Neuronal stem cell (in vitro differentiated cells): Measurements from ENCODE around the gene CPEB3.
"Not testable (repeated sequence)": the region's sequence is repeated elsewhere in the genome, so short reads cannot be mapped to it uniquely, and the experiment has no call there.

Experiments
- DNase-seq: peaks from one replicate; pipeline ENCODE4 v3.0.0-alpha.2; 2013; ENCODE audit warnings: low spot score
- H2AFZ ChIP-seq: one replicate; pipeline ENCODE4 v1.6.1; 2013; ENCODE audit warnings: mild to moderate bottlenecking, low read length, inconsistent platforms
- H2AK5ac ChIP-seq: 2 replicates; pipeline ENCODE4 v1.6.1; 2013; ENCODE audit warnings: low read depth, mild to moderate bottlenecking, inconsistent platforms, low read length, moderate library complexity, mixed read lengths
- H2BK120ac ChIP-seq: 2 replicates; pipeline ENCODE4 v1.6.1; 2013; ENCODE audit warnings: low read depth, mild to moderate bottlenecking, inconsistent platforms, low read length, moderate library complexity, mixed read lengths
- H2BK12ac ChIP-seq: one replicate; pipeline ENCODE4 v1.6.1; 2013; ENCODE audit warnings: low read length, inconsistent platforms
- H2BK15ac ChIP-seq: 2 replicates; pipeline ENCODE4 v1.6.1; 2013; ENCODE audit warnings: mild to moderate bottlenecking, low read length, inconsistent platforms, mixed read lengths
- H2BK5ac ChIP-seq: one replicate; pipeline ENCODE4 v1.6.1; 2013; ENCODE audit warnings: inconsistent platforms, mild to moderate bottlenecking, low read length, moderate library complexity
- H3K14ac ChIP-seq: one replicate; pipeline ENCODE4 v1.6.1; 2013; ENCODE audit warnings: low read length, inconsistent platforms
- H3K18ac ChIP-seq: 2 replicates; pipeline ENCODE4 v1.6.1; 2013; ENCODE audit warnings: low read length, inconsistent platforms
- H3K23ac ChIP-seq: 2 replicates; pipeline ENCODE4 v1.6.1; 2013; ENCODE audit warnings: low read depth, mild to moderate bottlenecking, mixed read lengths, low read length, inconsistent platforms; ENCODE audit not compliant: poor library complexity
- H3K27ac ChIP-seq: replicated peaks from 3 replicates; pipeline ENCODE4 v1.5.1; 2013; ENCODE audit warnings: low read length, inconsistent platforms
- H3K27me3 ChIP-seq, 3 experiments: 2 replicates each; pipeline ENCODE4 v1.6.1; 2013; ENCODE audit warnings: low read length in 3 of 3, mild to moderate bottlenecking in 2 of 3, inconsistent platforms in 1 of 3, low read depth in 1 of 3, mixed read lengths in 1 of 3, moderate library complexity in 1 of 3; ENCODE audit not compliant: control insufficient read depth in 3 of 3, insufficient read depth in 3 of 3
- H3K36me3 ChIP-seq, 2 donors: replicated peaks in 1 of 2; 2 replicates each; pipeline ENCODE4 v1.6.1; 2013; ENCODE audit warnings: low read length in 2 of 2; ENCODE audit not compliant: control insufficient read depth in 2 of 2, insufficient read depth in 2 of 2
- H3K4ac ChIP-seq: 2 replicates; pipeline ENCODE4 v1.6.1; 2013; ENCODE audit warnings: inconsistent platforms, mild to moderate bottlenecking, low read length, moderate library complexity
- H3K4me1 ChIP-seq, 2 donors: 1 replicate in 1 of 2; 2 replicates in 1 of 2; pipeline ENCODE4 v1.6.1; 2013; ENCODE audit warnings: low read length in 2 of 2, low read depth in 1 of 2; ENCODE audit not compliant: control insufficient read depth in 2 of 2, insufficient read depth in 1 of 2
- H3K4me2 ChIP-seq: one replicate; pipeline ENCODE4 v1.6.1; 2013; ENCODE audit warnings: mild to moderate bottlenecking, low read length, inconsistent platforms; ENCODE audit not compliant: insufficient read depth, poor library complexity, severe bottlenecking
- H3K4me3 ChIP-seq, 2 donors: 2 replicates each; pipeline ENCODE4 v1.5.1; 2013; ENCODE audit warnings: low read length in 2 of 2, mild to moderate bottlenecking in 2 of 2, inconsistent platforms in 1 of 2, moderate library complexity in 1 of 2
- H3K79me1 ChIP-seq: one replicate; pipeline ENCODE4 v1.6.1; 2013; ENCODE audit warnings: low read depth, mild to moderate bottlenecking, inconsistent platforms, low read length, moderate library complexity
- H3K9ac ChIP-seq: one replicate; pipeline ENCODE4 v1.6.1; 2013; ENCODE audit warnings: mild to moderate bottlenecking, low read depth, low read length, inconsistent platforms; ENCODE audit not compliant: poor library complexity
- H3K9me3 ChIP-seq, 2 donors: replicated peaks in 1 of 2; 2 replicates each; pipeline versions ENCODE3 to v1.6.1; 2013; ENCODE audit warnings: low read length in 2 of 2, mild to moderate bottlenecking in 2 of 2, inconsistent platforms in 1 of 2, low read depth in 1 of 2, mixed read lengths in 1 of 2, moderate library complexity in 1 of 2; ENCODE audit not compliant: control insufficient read depth in 2 of 2, insufficient read depth in 1 of 2
- H4K8ac ChIP-seq: one replicate; pipeline ENCODE4 v1.6.1; 2013; ENCODE audit warnings: low read depth, mild to moderate bottlenecking, inconsistent platforms, low read length, moderate library complexity
- H4K91ac ChIP-seq: one replicate; pipeline ENCODE4 v1.6.1; 2013; ENCODE audit warnings: low read length, low read depth, mild to moderate bottlenecking, inconsistent platforms; ENCODE audit not compliant: poor library complexity
- WGBS, 2 donors: extraction: QIAGEN DNeasy Blood & Tissue Kit; methylation state at CpG; one replicate each; pipeline ENCODE4 v1.1.7; 2013; ENCODE audit warnings: missing lambda C conversion rate in 2 of 2, mixed read lengths in 1 of 2; ENCODE audit not compliant: insufficient read length in 2 of 2, insufficient replicate concordance in 1 of 2; ENCODE audit errors: extremely low coverage in 2 of 2; 5-methylcytosine and 5-hydroxymethylcytosine counted together

CPEB3 gene

GRCh38 chr10:92114917-92115316 is 176.0 kb downstream of the CPEB3 start:
- not testable (repeated sequence) for H3K4me1 ChIP-seq, H4K91ac ChIP-seq, H2BK15ac ChIP-seq, H3K9ac ChIP-seq, H3K18ac ChIP-seq, H3K27ac ChIP-seq, H3K36me3 ChIP-seq, H2BK120ac ChIP-seq, H3K4me3 ChIP-seq, H4K8ac ChIP-seq, H3K9me3 ChIP-seq, H3K79me1 ChIP-seq, H2AK5ac ChIP-seq, H3K27me3 ChIP-seq, H3K4ac ChIP-seq, H3K23ac ChIP-seq, H2BK5ac ChIP-seq, H2BK12ac ChIP-seq, H3K4me2 ChIP-seq, DNase-seq, H2AFZ ChIP-seq
- H3K14ac ChIP-seq: peak overlapping the region; percentile 38
- no CpG with 5 or more reads among the region's 30 CpGs for WGBS, 2 donors

- Histone ChIP-seq H4K91ac (no peak overlapping the region), H2BK5ac (no peak overlapping the region), H3K27ac (no peak overlapping the region), H3K9me3 (no peaks in the 10 kb centered on the region), H2AK5ac (no peak overlapping the region), H3K36me3 (no peaks in the 10 kb centered on the region), H2BK15ac (no peak overlapping the region), H2AFZ (no peak overlapping the region), H3K14ac (no peak overlapping the region), H3K23ac (no peak overlapping the region), H2BK12ac (no peak overlapping the region), H3K27me3 (no peaks in the 10 kb centered on the region), H3K79me1 (no peaks in the 10 kb centered on the region), H3K4ac (no peak overlapping the region), H3K4me2 (no peak overlapping the region), H3K4me1 (no peaks in the 10 kb centered on the region), H3K4me3 (no peak overlapping the region), H3K9ac (no peak overlapping the region), H3K18ac (no peak overlapping the region), H2BK120ac (no peak overlapping the region), H4K8ac (no peak overlapping the region)
- no CpG with 5 or more reads among the region's 4 CpGs for WGBS, 2 donors
- no peak for DNase-seq
Observed at GRCh38 chr10:92113911-92114600, 176.8 kb downstream of the CPEB3 start.

GRCh38 chr10:92112462-92112861 is 178.4 kb downstream of the CPEB3 start:
- DNase-seq: no peak
- H3K36me3 ChIP-seq: no peaks in the 10 kb centered on the region

GRCh38 chr10:92111336-92111939 is 179.4 kb downstream of the CPEB3 start:
- no peak for DNase-seq
- no peak overlapping the region for H2BK120ac ChIP-seq
- H2AFZ ChIP-seq: no peak overlapping the region
- no peak overlapping the region for H3K4me3 ChIP-seq
- no peak overlapping the region for H3K18ac ChIP-seq
- H2BK15ac ChIP-seq: no peak overlapping the region
- H3K36me3 ChIP-seq: no peaks in the 10 kb centered on the region
- H3K14ac ChIP-seq: no peak overlapping the region
- H2BK5ac ChIP-seq: no peak overlapping the region
- H4K91ac ChIP-seq: no peak overlapping the region
- H3K27ac ChIP-seq: no peak overlapping the region
- H2AK5ac ChIP-seq: no peak overlapping the region
- no peak overlapping the region for H3K4me2 ChIP-seq
- no peaks in the 10 kb centered on the region for H3K9me3 ChIP-seq
- H2BK12ac ChIP-seq: no peak overlapping the region
- H3K4ac ChIP-seq: no peak overlapping the region
- H3K9ac ChIP-seq: no peak overlapping the region
- no peaks in the 10 kb centered on the region for H3K79me1 ChIP-seq
- no peak overlapping the region for H3K23ac ChIP-seq
- no peaks in the 10 kb centered on the region for H3K4me1 ChIP-seq
- H3K27me3 ChIP-seq: no peaks in the 10 kb centered on the region
- no peak overlapping the region for H4K8ac ChIP-seq

More at GRCh38 chr10:92112462-92112861, 178.4 kb downstream of the CPEB3 start:
- Histone ChIP-seq H3K4me1 (no peaks in the 10 kb centered on the region), H3K79me1 (no peaks in the 10 kb centered on the region), H3K27me3 (no peaks in the 10 kb centered on the region), H2BK120ac (no peak overlapping the region), H2BK5ac (no peak overlapping the region), H3K9me3 (no peaks in the 10 kb centered on the region), H2AK5ac (no peak overlapping the region), H3K23ac (no peak overlapping the region), H3K14ac (no peak overlapping the region), H4K91ac (no peak overlapping the region), H2BK12ac (no peak overlapping the region), H3K9ac (no peak overlapping the region), H2BK15ac (no peak overlapping the region), H3K18ac (no peak overlapping the region), H4K8ac (no peak overlapping the region), H3K4me3 (no peak overlapping the region), H3K27ac (no peak overlapping the region), H2AFZ (no peak overlapping the region), H3K4me2 (no peak overlapping the region), H3K4ac (no peak overlapping the region)
- WGBS, 2 donors: no CpG with 5 or more reads among the region's 1 CpG
